H1 (cell line): ENCODE results near the gene RALGDS.

ENCODE experiments used
- CREB1 ChIP-seq: IDR thresholded peaks from 2 replicates; pipeline ENCODE4 v1.6.1; 2012; ENCODE audit warnings: inconsistent platforms
- CTCF ChIP-seq, 3 experiments: IDR thresholded peaks; 1 replicate in 2 of 3; 2 replicates in 1 of 3; pipeline versions ENCODE4 v1.5.1 to v1.6.1; 2011; ENCODE audit warnings: low read length in 3 of 3, mild to moderate bottlenecking in 3 of 3, inconsistent platforms in 2 of 3, low read depth in 1 of 3, moderate library complexity in 1 of 3; ENCODE audit not compliant: insufficient read depth in 1 of 3; ENCODE audit errors: control extremely low read depth in 1 of 3
- EZH2 ChIP-seq: fragments of 200-600 bp; sonication (generic); IDR thresholded peaks from 2 replicates; pipeline ENCODE4 v1.7.1; 2012; ENCODE audit warnings: low read depth, mild to moderate bottlenecking, moderate library complexity, low read length, inconsistent platforms; ENCODE audit not compliant: severe bottlenecking
- JUN ChIP-seq: IDR thresholded peaks from 2 replicates; pipeline ENCODE4 v1.6.1; 2011; ENCODE audit warnings: low read depth, mild to moderate bottlenecking, improper control_type of control experiment, low read length
- JUND ChIP-seq: IDR thresholded peaks from 2 replicates; pipeline ENCODE4 v1.6.1; 2011; ENCODE audit warnings: mild to moderate bottlenecking, improper control_type of control experiment, low read length
- KDM5A ChIP-seq: fragments of 200-600 bp; IDR thresholded peaks from 2 replicates; pipeline ENCODE4 v1.7.1; 2012; ENCODE audit warnings: mild to moderate bottlenecking, low read length, inconsistent platforms, mixed read lengths
- MAFK ChIP-seq: IDR thresholded peaks from 2 replicates; pipeline ENCODE4 v1.6.1; 2012; ENCODE audit warnings: low read depth, mild to moderate bottlenecking, improper control_type of control experiment, low read length
- MAX ChIP-seq: IDR thresholded peaks from 2 replicates; pipeline ENCODE4 v1.6.1; 2012; ENCODE audit warnings: inconsistent platforms
- POLR2A ChIP-seq, 2 experiments: IDR thresholded peaks; 1 replicate in 1 of 2; 2 replicates in 1 of 2; pipeline ENCODE4 v1.6.1; 2011; ENCODE audit warnings: low read depth in 2 of 2, low read length in 2 of 2, mild to moderate bottlenecking in 2 of 2; ENCODE audit errors: control extremely low read depth in 1 of 2
- POLR2AphosphoS5 ChIP-seq: IDR thresholded peaks from 2 replicates; pipeline ENCODE4 v1.6.1; 2011; ENCODE audit warnings: low read depth, low read length
- POU5F1 ChIP-seq: IDR thresholded peaks from 2 replicates; pipeline ENCODE4 v1.6.1; 2011; ENCODE audit warnings: low read depth, mild to moderate bottlenecking, low read length, moderate library complexity
- USF2 ChIP-seq: IDR thresholded peaks from 2 replicates; pipeline ENCODE4 v1.6.1; 2011; ENCODE audit warnings: low read length, improper control_type of control experiment
- YY1 ChIP-seq: IDR thresholded peaks from 2 replicates; pipeline ENCODE4 v1.6.1; 2011; ENCODE audit warnings: low read depth, mild to moderate bottlenecking, low read length

GRCh38 chr9:133112663-133113026 lies 8.4 kb downstream of the RALGDS start:
- TF ChIP-seq EZH2 (no peak), CTCF (IDR thresholded peaks at IDR 0.05; ENCODE audit: control extremely low read depth in 1 of 3, insufficient read depth in 1 of 3, low read depth in 1 of 3, low read length in 3 of 3) (no peak), MAFK (no peak), JUN (no peak), POLR2AphosphoS5 (no peak), KDM5A (no peak), YY1 (no peak), MAX (no peak), USF2 (no peak), POLR2A (IDR thresholded peaks at IDR 0.05; ENCODE audit: control extremely low read depth in 1 of 2, low read depth in 2 of 2, low read length in 2 of 2) (no peak), CREB1 (no peak), JUND (no peak), POU5F1 (no peak)
